ENCODE measurements around the gene PPP1R13B.

DNA sequence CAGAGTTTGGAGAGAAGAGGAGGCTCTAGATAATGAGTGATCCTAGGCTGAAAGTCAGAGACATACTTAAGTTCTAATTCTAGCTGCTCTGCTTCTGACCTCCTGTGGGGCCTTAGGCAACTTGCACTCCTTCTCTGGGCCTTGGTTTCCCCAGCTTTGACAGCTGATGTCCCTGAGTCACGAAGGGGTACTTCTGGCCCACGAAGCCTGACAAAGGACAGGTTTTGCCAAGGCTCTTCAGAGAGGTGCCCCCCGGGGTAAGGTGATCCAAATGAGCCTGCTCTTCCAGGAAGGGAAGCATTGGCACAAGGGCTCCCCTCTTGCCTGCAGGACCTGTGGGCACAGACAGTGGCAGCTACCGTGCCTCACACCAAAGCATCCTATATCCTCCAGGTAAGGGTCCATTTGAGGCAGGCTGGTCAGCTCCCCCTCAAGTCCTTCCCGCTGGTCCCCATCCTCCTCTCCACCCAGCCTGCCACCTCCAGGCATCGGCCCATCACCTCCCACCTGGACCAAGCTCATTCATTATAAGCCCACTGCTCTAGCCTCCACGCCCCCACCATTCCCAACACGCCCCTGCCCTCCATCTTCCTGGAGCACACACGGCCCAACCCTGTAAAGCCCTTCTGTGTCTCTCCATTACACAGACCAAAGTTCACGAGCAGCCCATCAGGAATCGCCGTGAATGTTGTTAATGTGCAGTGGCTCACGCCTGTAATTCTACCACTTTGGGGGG lies 1.9 kb upstream of the PPP1R13B start:
- TF ChIP-seq, protein P1, sequence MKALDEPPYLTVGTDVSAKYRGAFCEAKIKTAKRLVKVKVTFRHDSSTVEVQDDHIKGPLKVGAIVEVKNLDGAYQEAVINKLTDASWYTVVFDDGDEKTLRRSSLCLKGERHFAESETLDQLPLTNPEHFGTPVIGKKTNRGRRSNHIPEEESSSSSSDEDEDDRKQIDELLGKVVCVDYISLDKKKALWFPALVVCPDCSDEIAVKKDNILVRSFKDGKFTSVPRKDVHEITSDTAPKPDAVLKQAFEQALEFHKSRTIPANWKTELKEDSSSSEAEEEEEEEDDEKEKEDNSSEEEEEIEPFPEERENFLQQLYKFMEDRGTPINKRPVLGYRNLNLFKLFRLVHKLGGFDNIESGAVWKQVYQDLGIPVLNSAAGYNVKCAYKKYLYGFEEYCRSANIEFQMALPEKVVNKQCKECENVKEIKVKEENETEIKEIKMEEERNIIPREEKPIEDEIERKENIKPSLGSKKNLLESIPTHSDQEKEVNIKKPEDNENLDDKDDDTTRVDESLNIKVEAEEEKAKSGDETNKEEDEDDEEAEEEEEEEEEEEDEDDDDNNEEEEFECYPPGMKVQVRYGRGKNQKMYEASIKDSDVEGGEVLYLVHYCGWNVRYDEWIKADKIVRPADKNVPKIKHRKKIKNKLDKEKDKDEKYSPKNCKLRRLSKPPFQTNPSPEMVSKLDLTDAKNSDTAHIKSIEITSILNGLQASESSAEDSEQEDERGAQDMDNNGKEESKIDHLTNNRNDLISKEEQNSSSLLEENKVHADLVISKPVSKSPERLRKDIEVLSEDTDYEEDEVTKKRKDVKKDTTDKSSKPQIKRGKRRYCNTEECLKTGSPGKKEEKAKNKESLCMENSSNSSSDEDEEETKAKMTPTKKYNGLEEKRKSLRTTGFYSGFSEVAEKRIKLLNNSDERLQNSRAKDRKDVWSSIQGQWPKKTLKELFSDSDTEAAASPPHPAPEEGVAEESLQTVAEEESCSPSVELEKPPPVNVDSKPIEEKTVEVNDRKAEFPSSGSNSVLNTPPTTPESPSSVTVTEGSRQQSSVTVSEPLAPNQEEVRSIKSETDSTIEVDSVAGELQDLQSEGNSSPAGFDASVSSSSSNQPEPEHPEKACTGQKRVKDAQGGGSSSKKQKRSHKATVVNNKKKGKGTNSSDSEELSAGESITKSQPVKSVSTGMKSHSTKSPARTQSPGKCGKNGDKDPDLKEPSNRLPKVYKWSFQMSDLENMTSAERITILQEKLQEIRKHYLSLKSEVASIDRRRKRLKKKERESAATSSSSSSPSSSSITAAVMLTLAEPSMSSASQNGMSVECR (CRISPR knock-in tag; IDR thresholded peaks at IDR 0.05; ENCODE audit: borderline replicate concordance), result no peak
- TF ChIP-seq, protein P2, sequence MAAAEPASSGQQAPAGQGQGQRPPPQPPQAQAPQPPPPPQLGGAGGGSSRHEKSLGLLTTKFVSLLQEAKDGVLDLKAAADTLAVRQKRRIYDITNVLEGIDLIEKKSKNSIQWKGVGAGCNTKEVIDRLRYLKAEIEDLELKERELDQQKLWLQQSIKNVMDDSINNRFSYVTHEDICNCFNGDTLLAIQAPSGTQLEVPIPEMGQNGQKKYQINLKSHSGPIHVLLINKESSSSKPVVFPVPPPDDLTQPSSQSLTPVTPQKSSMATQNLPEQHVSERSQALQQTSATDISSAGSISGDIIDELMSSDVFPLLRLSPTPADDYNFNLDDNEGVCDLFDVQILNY (CRISPR knock-in tag; IDR thresholded peaks at IDR 0.05), result no peak
- TF ChIP-seq, protein P3, sequence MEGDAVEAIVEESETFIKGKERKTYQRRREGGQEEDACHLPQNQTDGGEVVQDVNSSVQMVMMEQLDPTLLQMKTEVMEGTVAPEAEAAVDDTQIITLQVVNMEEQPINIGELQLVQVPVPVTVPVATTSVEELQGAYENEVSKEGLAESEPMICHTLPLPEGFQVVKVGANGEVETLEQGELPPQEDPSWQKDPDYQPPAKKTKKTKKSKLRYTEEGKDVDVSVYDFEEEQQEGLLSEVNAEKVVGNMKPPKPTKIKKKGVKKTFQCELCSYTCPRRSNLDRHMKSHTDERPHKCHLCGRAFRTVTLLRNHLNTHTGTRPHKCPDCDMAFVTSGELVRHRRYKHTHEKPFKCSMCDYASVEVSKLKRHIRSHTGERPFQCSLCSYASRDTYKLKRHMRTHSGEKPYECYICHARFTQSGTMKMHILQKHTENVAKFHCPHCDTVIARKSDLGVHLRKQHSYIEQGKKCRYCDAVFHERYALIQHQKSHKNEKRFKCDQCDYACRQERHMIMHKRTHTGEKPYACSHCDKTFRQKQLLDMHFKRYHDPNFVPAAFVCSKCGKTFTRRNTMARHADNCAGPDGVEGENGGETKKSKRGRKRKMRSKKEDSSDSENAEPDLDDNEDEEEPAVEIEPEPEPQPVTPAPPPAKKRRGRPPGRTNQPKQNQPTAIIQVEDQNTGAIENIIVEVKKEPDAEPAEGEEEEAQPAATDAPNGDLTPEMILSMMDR (IDR thresholded peaks at IDR 0.05), result no peak
- TF ChIP-seq ATF1 (CRISPR knock-in tag; IDR thresholded peaks at IDR 0.05) (no peak), IRF2 (CRISPR knock-in tag; IDR thresholded peaks at IDR 0.05; ENCODE audit: borderline replicate concordance, low read depth) (no peak), CREB1 (CRISPR knock-in tag; IDR thresholded peaks at IDR 0.05) (no peak)

Measured in WTC11 (cell line).